Neural cell (in vitro differentiated cells): ENCODE results near the gene PLCB4.

Experiments used
- EZH2 ChIP-seq: fragments of 200-600, 300-800 bp; shearing (Covaris generic), sonication (generic); IDR thresholded peaks from 2 replicates; pipeline ENCODE4 v1.6.1; 2014; ENCODE audit warnings: antibody characterized with exemption, low read length, borderline replicate concordance, mild to moderate bottlenecking; ENCODE audit not compliant: insufficient read depth, poor library complexity, severe bottlenecking
- SMC3 ChIP-seq: fragments of 450-650 bp; conservative IDR thresholded peaks from 2 replicates; pipeline ENCODE4 v1.6.1; 2014; ENCODE audit warnings: antibody characterized with exemption, mild to moderate bottlenecking, moderate library complexity; ENCODE audit not compliant: poor library complexity

- TF ChIP-seq EZH2, result no peak
- TF ChIP-seq SMC3, result no peak
Observed at GRCh38 chr20:9099372-9099771, 30.5 kb downstream of the PLCB4 start.
